GM18870 (cell line): Measurements from ENCODE around the gene PLAC1.
A peak's percentile ranks its signal among the peaks of the same experiment; 100 is the strongest.

Experiments
- ATAC-seq: cut with Tn5 transposase; IDR thresholded peaks from one replicate; pipeline ENCODE4 v1.9.1; 2021; ENCODE audit warnings: moderate library complexity; ENCODE audit not compliant: unreplicated experiment

Gene PLAC1

DNA sequence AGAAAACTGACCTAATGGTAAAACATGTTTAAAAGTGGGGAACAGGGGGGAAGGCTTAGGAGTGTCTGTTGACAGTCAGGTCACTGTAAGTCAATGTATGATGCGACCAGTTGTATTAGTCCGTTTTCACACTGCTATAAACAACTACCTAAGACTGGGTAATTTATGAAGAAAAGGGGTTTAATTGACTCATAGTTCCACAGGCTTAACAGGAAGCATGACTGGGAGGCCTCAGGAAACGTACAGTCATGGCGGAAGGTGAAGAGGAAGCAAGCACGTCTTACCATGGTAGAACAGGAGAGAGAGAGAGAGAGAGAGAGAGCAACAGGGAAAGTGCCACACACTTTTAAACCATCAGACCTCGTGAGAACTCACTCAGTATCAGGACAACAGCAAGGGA, 13.0 kb upstream of the PLAC1 start:
- ATAC-seq, result no peak

DNA sequence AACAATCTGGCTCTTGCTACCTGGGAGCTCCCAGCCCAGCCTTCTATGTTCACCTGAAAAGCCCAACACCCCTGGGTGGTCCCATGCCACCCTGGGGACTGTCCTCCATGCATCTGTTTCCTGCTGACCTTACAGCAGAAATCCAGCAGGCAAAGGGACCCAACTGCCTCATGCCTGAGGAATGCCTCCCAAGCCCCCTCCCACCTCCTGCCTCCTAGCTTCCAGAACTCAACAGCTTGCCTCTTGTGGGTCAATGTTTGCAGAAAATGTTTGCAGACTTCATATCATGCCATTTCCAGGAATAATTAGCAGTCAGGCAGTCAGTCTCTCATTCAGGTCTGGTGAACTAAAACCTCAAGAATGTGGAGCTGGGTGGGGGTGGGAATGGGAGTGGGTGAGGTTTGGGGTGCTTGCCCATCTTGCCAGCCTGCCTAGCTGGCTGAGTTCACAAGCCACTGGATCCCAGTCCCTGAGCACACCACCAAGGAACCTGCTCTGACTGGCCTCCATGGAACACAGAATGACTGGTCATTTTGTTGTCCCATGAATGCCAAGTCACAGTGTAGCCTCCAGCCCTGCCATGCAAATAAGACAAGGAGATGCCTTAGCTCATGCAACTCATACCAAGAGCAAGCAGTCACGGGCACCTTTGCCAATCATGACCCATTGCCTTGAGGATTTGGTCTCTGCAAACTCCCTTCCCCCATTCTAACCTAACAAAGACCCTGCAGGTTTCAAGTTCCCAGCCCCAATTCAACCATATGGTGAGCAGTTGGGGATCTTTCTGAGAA, 12.1 kb upstream of the PLAC1 start:
- no peak for ATAC-seq

DNA sequence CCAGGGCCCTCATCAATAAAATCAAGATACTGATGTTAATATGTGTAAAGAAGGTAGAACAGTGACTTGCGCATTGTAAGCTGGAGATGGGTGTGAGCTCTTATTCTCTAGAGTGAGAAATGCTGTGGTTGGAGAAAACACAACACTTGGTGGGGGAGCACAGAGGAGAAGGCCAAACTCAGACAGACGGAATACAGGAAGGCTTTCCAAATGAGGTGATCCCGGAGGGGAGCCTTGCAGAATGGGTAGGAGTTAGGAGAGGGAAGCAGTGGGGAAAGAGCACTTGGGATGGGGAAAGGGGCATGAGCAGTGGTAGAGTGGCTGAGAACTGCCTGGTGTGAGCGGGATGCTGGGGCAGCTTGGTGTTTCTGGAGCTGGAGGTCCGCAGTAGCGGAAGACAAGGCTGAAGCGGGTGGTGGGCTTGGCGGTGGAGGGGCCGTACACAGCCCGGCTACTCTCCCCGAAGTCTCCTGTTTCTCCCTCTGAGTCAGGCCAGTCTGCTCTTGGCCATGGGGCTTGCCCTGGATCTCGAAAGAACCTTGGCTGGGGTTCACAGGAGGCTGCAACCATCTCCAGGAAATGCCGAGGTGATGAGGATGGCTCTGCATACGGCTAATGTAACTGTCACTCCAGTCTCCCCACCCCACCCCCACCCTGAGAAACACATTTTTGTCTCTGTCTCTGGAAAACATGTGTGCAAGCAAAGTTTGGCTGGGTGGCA, 11.3 kb upstream of the PLAC1 start:
- ATAC-seq, result no peak

DNA sequence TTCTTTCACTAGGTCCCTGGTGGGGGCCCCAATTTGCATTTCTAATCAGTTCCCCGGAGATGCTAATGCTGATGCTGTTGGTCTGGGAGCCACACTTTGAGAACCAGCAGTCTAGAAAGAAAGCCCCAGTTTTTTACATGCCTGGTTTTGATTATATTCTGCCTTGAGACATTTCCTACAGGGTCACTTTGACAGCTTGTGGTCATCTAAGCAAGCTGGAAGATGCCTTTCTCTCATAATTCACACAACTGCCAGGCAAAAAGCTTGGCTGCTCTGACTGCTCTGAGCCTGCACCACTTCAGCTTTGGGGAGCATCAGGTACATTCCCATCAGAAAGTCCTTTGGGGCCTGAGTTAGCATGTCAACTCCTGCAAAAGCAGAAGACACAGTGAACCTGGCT, 5.9 kb upstream of the PLAC1 start:
- no peak for ATAC-seq

DNA sequence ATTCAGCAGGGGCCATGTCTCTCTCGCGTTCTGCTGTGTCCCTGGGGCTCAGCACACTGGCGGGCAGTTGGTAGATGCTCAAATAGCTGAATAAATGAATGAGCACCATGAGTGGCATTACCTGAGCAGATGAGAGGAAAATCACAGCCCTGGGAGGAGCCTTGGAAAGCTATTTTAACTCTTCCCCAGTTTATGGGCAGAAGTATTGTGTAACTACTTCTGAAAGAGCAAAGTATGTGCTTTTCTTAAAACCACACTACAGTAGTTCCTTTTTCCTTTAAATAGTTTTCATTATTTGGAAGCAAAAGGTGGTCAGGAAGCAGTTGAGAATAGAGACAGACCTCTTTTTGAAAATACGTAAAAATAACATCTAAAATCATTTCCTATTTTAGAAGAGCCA, 3.0 kb upstream of the PLAC1 start:
- ATAC-seq, result no peak

DNA sequence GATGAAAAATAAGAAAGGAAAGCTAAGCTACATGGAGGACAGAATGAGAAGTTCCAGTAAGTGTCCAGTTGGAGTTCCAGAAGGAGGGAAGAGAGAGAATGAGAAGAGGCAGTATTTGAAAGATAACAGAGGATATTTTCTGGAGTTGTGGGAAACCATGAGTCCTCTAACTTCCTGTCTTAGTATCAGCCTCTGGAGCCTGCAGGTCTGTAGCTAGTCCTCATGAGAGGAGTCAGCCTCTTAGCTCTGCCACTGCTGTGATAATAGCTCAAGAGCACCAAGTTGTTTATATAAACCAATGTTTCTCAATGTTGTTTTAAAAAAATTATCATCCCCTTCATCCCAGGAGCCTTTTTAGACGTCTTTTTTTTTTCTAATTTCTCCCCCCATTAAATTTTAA, 2.4 kb upstream of the PLAC1 start:
- ATAC-seq, result no peak

DNA sequence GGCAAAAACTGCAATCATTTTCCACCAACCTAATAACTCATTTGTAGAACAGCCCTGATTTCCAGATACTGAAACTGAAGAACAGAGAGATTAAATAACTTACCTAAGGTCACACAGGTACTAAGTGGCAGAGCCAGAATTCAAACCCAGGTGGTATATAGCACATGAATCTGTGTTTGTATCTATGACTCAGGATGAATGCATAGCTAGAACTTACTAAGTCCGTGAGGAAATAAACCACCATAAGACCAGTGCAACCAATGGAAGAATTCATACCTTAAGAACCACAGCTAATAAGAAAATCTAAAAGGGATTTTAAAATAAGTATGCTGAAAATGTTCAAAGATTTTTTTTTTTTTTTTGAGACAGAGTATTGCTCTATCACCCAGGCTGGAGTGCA, 1.5 kb upstream of the PLAC1 start:
- ATAC-seq, result no peak

DNA sequence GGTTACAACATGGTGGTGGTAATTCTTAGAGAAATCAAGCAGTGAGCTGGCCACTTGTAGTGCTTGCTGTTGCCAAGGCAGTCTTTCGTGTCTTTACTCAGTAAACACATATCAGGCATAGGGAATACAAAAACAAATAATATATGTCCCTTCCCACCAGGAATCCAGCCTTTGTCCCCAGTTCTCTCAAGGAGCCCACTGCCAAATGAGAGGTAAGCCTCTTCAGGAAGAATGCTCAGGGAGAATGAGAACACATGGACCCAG, 421 bp upstream of the PLAC1 start:
- no peak for ATAC-seq

DNA sequence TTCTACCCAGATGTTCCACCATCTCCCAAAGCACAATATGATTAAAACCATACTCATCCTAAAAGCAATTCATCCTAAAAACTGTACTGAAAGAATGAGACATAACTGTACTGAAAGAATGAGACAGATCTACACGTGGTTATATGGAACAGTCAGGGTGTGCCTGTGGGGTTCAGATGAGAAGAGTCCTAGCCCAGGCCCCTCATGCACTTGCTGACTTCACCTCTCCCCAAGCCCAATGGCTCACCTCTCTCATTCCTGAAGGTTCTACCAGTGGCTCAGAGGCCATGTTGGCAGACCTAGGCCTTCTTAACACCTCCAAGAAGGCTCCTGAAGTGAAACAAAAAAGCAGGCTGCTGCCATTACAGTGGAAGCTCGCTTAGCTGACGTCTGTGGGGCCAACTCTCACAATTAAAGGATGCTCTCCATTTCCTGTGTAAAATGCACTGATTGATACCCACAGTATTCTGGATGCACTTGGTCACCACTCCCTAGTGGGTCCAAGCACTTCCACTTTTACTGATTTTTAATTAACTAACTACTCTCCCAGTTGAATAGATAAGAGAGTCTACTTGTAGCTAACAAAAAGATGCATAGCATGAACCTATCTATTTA, 3.8 kb downstream of the PLAC1 start:
- no peak for ATAC-seq

DNA sequence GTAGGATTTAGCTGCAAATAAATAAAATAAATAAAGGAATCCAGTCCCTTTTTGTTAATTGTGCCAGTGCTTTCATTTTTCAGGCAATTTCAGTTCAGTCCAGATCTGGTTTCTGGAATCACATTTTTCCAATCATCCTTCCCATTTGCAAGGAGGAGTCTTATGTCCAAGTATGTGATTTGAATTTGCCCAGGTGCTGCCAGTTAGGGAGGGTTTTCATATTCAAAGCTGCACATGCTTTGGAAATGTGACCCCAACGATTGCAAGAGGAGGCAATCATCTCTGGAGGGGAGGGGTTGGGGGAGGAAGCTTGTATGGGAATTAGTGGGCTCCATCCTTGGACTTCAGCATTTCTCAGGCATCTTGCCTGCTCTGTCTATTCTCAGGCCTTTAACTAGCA, 4.4 kb downstream of the PLAC1 start:
- ATAC-seq, result no peak

DNA sequence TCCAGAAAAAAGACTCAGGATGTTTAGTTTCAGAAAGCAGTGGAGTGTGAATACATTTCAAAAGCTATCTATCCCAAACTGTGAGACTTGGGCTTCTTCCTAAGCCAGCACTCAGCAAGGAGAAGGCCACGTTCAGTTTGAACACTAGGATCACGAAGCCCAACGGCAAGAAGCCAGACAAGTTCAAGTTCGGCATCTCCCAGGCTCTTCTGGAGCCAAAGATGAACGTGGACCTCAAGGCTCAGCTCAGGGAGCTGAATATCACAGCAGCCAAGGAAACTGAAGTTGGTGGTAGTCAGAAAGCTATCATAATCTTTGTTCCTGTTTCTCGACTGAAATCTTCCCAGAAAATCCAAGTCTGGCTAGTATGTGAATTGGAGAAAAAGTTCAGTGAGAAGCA, 7.6 kb downstream of the PLAC1 start:
- ATAC-seq, result no peak

DNA sequence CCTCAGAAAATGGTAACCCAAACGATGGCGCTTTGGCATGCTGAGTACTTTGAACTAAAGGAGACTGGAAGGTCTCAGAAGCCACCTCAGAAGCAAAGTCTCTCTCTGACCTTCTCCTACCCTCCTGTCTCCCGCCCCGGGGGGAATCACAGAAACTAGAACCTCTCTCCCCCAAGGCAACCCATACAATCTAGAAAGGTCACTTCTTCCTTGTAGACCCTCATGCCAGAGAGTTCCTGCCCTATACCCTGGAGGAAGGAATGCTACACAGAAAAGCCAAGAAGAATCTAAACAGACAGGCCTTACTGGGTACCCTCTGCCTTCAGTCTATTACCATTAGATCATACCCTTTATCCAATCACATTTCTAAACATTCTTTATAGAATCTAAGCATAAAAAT, 8.5 kb downstream of the PLAC1 start:
- no peak for ATAC-seq

DNA sequence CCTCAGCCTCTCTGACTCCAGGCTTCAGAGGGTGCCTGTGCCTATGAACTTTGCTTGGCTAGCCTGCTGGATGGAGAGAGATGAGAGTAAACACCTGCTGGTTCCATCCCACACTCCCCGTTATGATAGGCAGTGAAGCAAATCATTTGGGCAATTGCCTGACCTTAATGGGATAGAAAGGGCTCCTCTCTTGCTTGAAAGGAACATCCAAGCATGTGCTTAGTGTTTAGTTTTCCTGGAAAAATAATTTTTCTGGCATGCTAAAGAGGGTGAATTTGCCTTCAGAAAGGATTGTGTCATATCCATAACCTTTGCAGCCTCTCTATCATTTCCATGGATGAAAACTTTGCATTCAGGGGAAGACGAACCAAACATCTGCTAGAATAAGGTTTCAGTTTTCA, 10.8 kb downstream of the PLAC1 start:
- ATAC-seq, result no peak

DNA sequence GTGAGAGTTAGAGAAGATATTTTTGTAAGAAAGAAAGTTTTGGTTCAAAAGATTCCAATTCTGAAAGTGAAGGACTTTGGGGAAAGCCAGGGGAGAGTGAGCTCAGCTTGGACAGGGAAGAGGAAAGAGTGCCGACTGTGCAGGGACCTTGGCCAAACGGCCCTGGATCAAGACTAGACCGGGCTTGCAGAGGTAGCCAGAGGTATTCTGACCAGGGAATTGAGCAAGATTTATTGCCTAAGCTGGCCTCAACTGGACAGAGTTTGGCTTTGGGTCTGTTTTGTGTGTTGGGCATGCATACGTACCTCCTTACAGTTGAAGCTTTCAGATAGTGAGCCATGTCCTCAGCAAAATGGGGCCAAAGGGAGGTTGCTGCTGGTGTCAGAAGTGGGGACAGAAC, 11.6 kb downstream of the PLAC1 start:
- no peak for ATAC-seq

DNA sequence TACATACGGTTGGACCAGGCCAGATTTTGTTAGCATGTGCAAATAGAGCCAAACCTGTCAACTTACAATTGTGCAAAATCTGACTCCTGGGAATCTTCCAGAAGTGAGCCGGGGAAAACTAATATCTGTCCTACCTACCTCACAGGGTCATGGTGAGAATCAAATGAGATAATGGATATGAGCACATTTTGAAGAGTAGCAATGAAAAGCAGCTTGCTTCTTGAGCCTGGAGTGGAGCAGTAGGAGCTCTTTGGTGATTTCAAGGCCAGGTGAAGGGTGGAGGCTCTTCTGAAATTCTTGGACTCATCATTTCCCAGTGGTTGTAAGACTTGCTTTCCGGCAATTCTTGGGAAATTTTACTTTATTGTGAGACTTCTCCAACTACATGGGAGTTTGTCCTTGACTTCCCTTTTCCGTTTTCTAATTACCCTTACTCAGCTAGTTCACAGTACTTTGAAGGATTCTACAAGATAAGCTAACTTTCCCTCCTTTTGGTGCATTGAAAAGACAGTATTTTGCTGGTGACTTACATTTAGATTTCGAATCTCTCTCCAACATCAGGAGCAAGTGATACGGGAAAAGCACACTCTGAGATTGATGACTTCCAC, 12.2 kb downstream of the PLAC1 start:
- no peak for ATAC-seq

DNA sequence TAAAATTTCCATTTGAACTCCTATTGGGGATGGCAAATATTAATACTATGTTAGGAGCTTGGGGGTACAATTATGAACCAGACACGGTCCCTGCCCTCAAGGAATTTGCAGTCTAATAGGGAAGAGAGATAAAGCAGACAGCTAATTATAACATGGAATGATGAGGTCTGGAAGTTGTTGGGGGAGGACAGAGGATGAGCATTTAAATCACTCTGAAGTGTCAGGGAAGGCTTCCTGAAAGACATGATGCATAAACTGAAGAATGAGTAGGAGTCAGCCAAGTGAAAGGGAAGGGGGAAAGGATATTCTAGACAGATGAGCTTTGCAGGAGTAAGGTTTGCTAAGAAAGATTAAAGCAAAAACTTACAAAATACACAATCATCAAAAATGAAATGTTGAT, 15.9 kb downstream of the PLAC1 start:
- ATAC-seq, result no peak

DNA sequence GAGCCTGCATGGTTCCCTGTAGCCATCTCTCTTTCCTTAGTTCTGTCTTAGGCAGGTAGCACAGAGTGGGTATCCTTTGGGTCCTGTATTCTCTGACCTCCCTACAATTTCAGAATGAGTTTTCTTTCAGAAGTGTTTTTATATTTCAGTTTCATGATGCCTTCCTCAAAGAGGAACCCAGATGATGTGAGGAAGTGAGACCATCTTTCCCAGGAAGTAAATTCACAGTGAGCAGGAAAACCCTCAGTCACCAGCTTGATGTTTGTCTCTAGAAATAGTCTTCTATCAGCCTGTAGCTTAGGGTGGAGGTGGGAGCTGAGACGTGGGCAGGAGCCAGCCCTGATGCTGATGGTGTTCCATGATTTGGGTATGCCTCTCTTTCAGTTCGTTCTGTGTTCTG, 16.9 kb downstream of the PLAC1 start:
- ATAC-seq, result no peak

DNA sequence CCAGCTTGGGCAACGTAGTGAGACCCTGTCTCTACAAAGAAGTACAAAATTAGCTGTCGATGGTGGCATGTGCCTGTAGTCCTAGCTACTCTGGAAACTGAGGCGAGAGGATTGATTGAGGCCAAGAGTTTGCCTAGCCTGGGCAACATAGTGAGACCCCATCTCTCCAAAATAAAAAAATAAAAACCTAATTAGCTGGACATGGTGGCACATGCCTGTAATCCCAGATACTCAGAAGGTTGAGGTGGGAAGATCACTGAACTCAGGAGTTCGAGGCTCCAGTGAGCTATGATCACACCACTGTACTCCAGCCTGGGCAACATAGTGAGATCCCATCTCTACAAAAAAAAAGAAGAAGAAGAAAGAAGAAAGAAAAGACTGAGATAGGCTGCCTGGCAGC, 17.4 kb downstream of the PLAC1 start:
- ATAC-seq, result no peak

DNA sequence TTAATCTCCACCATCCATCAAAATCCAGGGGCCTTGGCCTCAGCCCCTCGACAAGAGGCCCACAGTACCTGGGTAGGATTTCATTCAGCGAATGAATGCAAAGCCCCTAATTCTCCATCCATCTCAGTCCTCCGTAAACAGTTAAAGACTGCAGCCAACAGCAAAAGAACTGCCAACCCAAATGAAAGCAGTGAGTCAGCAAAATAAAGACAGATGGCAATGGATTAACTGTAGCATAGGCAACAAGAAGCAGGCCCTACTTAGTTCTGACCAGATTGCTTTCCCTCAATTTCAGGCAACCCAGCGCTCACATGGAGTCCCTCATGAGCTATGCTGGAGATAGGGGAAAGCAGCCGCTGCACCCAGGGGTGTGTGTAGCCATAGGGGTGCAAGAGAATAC, 21.4 kb downstream of the PLAC1 start:
- ATAC-seq, result no peak

DNA sequence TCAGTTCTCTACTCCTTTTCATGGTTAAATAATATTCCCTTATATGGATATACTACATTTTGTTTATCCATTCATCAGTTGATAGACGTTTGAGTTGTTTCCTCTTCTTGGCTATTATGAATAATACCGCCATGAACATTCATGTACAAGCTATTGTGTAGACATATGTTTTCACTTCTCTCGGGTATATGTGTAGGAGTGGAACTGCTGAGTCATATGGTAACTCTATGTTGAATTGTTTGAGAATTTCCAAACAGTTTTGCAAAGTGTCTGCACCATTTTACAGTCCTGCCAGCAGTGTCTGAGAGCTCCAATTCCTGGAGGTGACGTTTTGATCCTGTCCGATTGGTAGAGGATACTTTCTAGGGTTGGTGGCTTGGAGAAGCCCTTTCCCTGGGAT, 23.6 kb downstream of the PLAC1 start:
- ATAC-seq, result peak; percentile 77

DNA sequence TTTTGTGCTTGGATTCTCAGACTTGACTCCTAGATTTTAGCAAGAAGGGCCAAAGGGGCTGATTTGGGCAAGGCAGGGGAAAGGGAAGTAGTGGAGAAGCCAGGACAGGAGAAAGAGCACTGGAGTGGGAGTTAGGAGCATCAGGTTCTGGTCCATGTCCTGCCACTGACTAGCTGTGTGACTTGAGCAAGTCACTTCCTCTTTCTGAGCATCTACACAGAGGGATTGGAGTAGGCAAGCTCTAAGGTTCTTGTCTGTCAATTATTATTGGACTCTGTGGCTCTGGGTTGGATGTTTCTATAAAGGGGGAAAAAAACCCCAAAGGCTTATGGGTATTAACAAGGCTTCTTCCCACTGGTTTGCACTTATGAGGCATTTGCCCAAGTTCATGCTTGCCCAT, 24.4 kb downstream of the PLAC1 start:
- ATAC-seq, result no peak

DNA sequence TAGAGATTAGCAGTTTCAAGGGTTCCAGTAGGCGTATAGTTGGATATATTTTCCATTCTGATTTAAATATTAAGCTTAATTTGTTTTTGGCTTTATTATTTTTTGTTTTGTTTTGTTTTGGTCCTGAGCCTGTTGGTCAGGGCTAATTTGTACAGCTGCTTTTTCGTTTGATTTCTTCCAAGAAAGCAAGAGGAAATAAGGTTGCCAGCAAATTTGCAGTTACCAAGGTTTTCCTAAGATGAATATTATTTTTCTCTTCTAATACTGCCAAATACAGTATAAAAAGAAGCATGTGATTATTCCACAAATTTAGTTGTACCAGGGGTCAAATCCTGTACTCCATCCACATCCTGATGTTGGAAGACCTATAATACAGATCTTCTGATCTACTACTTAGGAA, 24.9 kb downstream of the PLAC1 start:
- ATAC-seq, result no peak
